Measurements from ENCODE around the gene GALNTL6.

The GALNTL6 gene

DNA sequence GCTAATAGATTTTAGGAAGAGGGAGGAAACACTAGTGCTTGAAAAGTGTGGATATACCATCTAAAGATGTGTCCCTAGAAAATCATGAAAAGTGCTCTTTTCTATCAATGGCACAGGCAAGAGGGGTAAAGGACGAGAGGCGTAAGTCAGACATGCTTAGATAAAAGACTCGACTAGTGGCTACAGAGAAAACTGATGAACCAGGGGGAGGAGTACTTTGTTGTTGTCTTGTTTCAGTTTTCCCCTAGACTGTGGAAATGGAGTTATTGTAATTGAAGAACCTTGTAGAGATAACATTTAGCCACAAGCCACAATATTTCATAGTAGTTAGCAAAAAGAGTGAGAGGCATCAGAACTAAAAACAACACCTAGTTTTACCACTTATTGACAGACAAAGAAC, 21.4 kb downstream of the GALNTL6 start:
- no peak overlapping the region for H3K4me2 ChIP-seq (ENCODE audit: low read length, poor library complexity, severe bottlenecking)
- no peak overlapping the region for H3K18ac ChIP-seq (ENCODE audit: low read depth in 1 of 2, low read length in 2 of 2)
- DNase-seq: no peak
- H3K14ac ChIP-seq (ENCODE audit: low read length in 2 of 2): no peak overlapping the region
- no peak overlapping the region for H2BK12ac ChIP-seq (ENCODE audit: low read length in 2 of 2)
- H3K4ac ChIP-seq (ENCODE audit: low read depth in 1 of 2, low read length in 2 of 2): no peak overlapping the region
- H4K91ac ChIP-seq (ENCODE audit: low read length): no peak overlapping the region
- H3K4me1 ChIP-seq (ENCODE audit: control insufficient read depth, insufficient read depth, low read depth, low read length): no peaks in the 10 kb centered on the region
- no peaks in the 10 kb centered on the region for H3K36me3 ChIP-seq (ENCODE audit: control insufficient read depth in 1 of 2, insufficient read depth in 2 of 2, low read depth in 1 of 2, low read length in 2 of 2)
- H2BK15ac ChIP-seq (ENCODE audit: low read depth, poor library complexity, severe bottlenecking): no peak overlapping the region
- no peak overlapping the region for H3K23ac ChIP-seq (ENCODE audit: low read length in 2 of 2)
- H3K4me3 ChIP-seq (ENCODE audit: insufficient read depth in 1 of 2, low read depth in 1 of 2, low read length in 2 of 2): no peak overlapping the region
- H3K27ac ChIP-seq (ENCODE audit: low read length, poor library complexity, severe bottlenecking): no peak overlapping the region
- H4K8ac ChIP-seq (ENCODE audit: low read length): no peak overlapping the region
- H3K9me3 ChIP-seq (ENCODE audit: control insufficient read depth, low read length): no peaks in the 10 kb centered on the region
- H3K79me1 ChIP-seq (replicated peaks; ENCODE audit: low read length, poor library complexity, severe bottlenecking): no peaks in the 10 kb centered on the region
- no peak overlapping the region for H2AFZ ChIP-seq (ENCODE audit: low read depth, low read length)
- no peak overlapping the region for H2AK5ac ChIP-seq (ENCODE audit: low read length, severe bottlenecking)
- 27% methylated on average over 3 of the region's 3 CpGs for WGBS
- H2BK120ac ChIP-seq (ENCODE audit: low read depth, low read length): no peak overlapping the region
- H3K27me3 ChIP-seq (ENCODE audit: control insufficient read depth in 1 of 2, insufficient read depth in 1 of 2, low read length in 2 of 2): no peaks in the 10 kb centered on the region
- no peak overlapping the region for H2BK5ac ChIP-seq (ENCODE audit: low read depth, low read length, poor library complexity, severe bottlenecking)
- H3K9ac ChIP-seq (ENCODE audit: low read length): no peak overlapping the region

DNA sequence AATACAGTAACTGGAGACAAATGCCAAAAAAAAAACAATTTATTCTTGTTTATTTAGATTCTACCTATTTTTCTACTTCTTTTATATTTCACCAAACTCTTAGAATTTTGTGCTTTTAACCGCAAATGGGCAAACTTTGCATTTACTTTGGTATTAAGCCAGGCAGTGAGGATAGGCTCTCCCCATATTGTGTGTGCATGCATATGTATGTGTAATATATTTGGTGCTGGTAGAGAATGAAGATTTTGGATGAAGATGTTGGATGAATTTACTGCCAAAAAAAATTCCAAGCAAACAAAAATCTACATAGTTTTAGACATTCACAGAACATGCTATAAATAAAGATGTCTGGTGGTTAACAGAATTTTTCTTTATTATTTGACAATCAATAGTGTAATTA, 30.3 kb downstream of the GALNTL6 start:
- no peak overlapping the region for H2BK12ac ChIP-seq (ENCODE audit: low read length in 2 of 2)
- no peak overlapping the region for H2BK120ac ChIP-seq (ENCODE audit: low read depth, low read length)
- no peaks in the 10 kb centered on the region for H3K27me3 ChIP-seq (ENCODE audit: control insufficient read depth in 1 of 2, insufficient read depth in 1 of 2, low read length in 2 of 2)
- no peak overlapping the region for H3K4ac ChIP-seq (ENCODE audit: low read depth in 1 of 2, low read length in 2 of 2)
- H4K8ac ChIP-seq (ENCODE audit: low read length): no peak overlapping the region
- no peak overlapping the region for H2BK15ac ChIP-seq (ENCODE audit: low read depth, poor library complexity, severe bottlenecking)
- no peak overlapping the region for H3K9ac ChIP-seq (ENCODE audit: low read length)
- H3K79me1 ChIP-seq (replicated peaks; ENCODE audit: low read length, poor library complexity, severe bottlenecking): no peaks in the 10 kb centered on the region
- H3K4me2 ChIP-seq (ENCODE audit: low read length, poor library complexity, severe bottlenecking): no peak overlapping the region
- H2AFZ ChIP-seq (ENCODE audit: low read depth, low read length): no peak overlapping the region
- no peak overlapping the region for H2AK5ac ChIP-seq (ENCODE audit: low read length, severe bottlenecking)
- no peak overlapping the region for H2BK5ac ChIP-seq (ENCODE audit: low read depth, low read length, poor library complexity, severe bottlenecking)
- H3K27ac ChIP-seq (ENCODE audit: low read length, poor library complexity, severe bottlenecking): no peak overlapping the region
- no peak overlapping the region for H3K14ac ChIP-seq (ENCODE audit: low read length in 2 of 2)
- H3K23ac ChIP-seq (ENCODE audit: low read length in 2 of 2): no peak overlapping the region
- no peak overlapping the region for H4K91ac ChIP-seq (ENCODE audit: low read length)
- no peak for DNase-seq
- WGBS: 100% methylated on average over 1 of the region's 1 CpG
- H3K18ac ChIP-seq (ENCODE audit: low read depth in 1 of 2, low read length in 2 of 2): no peak overlapping the region
- H3K9me3 ChIP-seq (ENCODE audit: control insufficient read depth, low read length): no peaks in the 10 kb centered on the region
- no peak overlapping the region for H3K4me3 ChIP-seq (ENCODE audit: insufficient read depth in 1 of 2, low read depth in 1 of 2, low read length in 2 of 2)
- H3K4me1 ChIP-seq (ENCODE audit: control insufficient read depth, insufficient read depth, low read depth, low read length): no peaks in the 10 kb centered on the region
- H3K36me3 ChIP-seq (ENCODE audit: control insufficient read depth in 1 of 2, insufficient read depth in 2 of 2, low read depth in 1 of 2, low read length in 2 of 2): no peaks in the 10 kb centered on the region

DNA sequence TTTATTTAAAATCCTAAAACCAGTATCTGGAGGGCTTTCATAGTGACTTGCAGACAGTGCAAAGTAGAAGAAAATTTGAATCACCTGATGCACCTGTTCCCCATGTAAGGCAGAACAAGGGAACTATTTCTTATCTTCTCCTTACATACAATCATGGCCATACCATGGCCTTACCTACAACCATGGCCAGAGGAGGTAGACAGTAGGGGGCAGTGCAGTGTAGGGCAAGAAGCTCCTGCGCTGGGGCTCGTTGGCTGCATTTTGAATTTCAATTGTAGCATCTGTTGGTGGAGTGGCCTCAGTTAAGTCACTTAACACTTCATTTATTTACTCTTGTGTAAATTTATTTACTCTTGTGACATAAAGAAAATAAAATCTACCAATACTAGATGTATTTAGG, 33.0 kb downstream of the GALNTL6 start:
- Histone ChIP-seq H3K27me3 (ENCODE audit: control insufficient read depth in 1 of 2, insufficient read depth in 1 of 2, low read length in 2 of 2) (no peaks in the 10 kb centered on the region), H3K36me3 (ENCODE audit: control insufficient read depth in 1 of 2, insufficient read depth in 2 of 2, low read depth in 1 of 2, low read length in 2 of 2) (no peaks in the 10 kb centered on the region), H2AFZ (ENCODE audit: low read depth, low read length) (no peak overlapping the region), H2BK15ac (ENCODE audit: low read depth, poor library complexity, severe bottlenecking) (no peak overlapping the region), H4K8ac (ENCODE audit: low read length) (no peak overlapping the region), H3K4me3 (ENCODE audit: insufficient read depth in 1 of 2, low read depth in 1 of 2, low read length in 2 of 2) (no peak overlapping the region), H3K18ac (ENCODE audit: low read depth in 1 of 2, low read length in 2 of 2) (no peak overlapping the region), H3K4me1 (ENCODE audit: control insufficient read depth, insufficient read depth, low read depth, low read length) (no peaks in the 10 kb centered on the region), H3K14ac (ENCODE audit: low read length in 2 of 2) (no peak overlapping the region), H2BK120ac (ENCODE audit: low read depth, low read length) (no peak overlapping the region), H3K4me2 (ENCODE audit: low read length, poor library complexity, severe bottlenecking) (no peak overlapping the region), H3K9me3 (ENCODE audit: control insufficient read depth, low read length) (no peaks in the 10 kb centered on the region), H3K4ac (ENCODE audit: low read depth in 1 of 2, low read length in 2 of 2) (no peak overlapping the region), H2BK12ac (ENCODE audit: low read length in 2 of 2) (no peak overlapping the region), H2AK5ac (ENCODE audit: low read length, severe bottlenecking) (no peak overlapping the region), H3K9ac (ENCODE audit: low read length) (no peak overlapping the region), H4K91ac (ENCODE audit: low read length) (no peak overlapping the region), H3K23ac (ENCODE audit: low read length in 2 of 2) (no peak overlapping the region), H3K27ac (ENCODE audit: low read length, poor library complexity, severe bottlenecking) (no peak overlapping the region), H3K79me1 (replicated peaks; ENCODE audit: low read length, poor library complexity, severe bottlenecking) (no peaks in the 10 kb centered on the region), H2BK5ac (ENCODE audit: low read depth, low read length, poor library complexity, severe bottlenecking) (no peak overlapping the region)
- peak; percentile 65 for DNase-seq
- no CpG with 5 or more reads among the region's 2 CpGs for WGBS

DNA sequence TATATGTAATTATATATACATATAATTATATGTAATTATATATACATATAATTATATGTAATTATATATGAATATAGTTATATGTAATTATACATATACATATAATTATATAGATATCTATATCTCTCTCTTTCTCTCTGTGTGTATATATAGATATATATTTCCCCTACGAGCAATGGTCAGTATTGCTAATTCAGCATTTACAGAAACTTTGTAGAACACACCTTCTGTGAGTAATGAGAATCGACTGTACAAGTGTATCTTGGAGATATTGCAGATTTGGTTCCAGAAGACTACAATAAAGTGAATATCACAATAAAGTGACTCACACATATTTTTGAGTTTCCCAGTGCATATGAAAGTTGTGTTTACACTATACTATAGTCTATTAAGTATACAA, 33.7 kb downstream of the GALNTL6 start:
- Histone ChIP-seq H3K4me3 (ENCODE audit: insufficient read depth in 1 of 2, low read depth in 1 of 2, low read length in 2 of 2) (no peak overlapping the region), H2BK120ac (ENCODE audit: low read depth, low read length) (no peak overlapping the region), H3K27me3 (ENCODE audit: control insufficient read depth in 1 of 2, insufficient read depth in 1 of 2, low read length in 2 of 2) (no peaks in the 10 kb centered on the region), H3K14ac (ENCODE audit: low read length in 2 of 2) (no peak overlapping the region), H2AK5ac (ENCODE audit: low read length, severe bottlenecking) (no peak overlapping the region), H3K4ac (ENCODE audit: low read depth in 1 of 2, low read length in 2 of 2) (no peak overlapping the region), H2AFZ (ENCODE audit: low read depth, low read length) (no peak overlapping the region), H3K9ac (ENCODE audit: low read length) (no peak overlapping the region), H3K4me2 (ENCODE audit: low read length, poor library complexity, severe bottlenecking) (no peak overlapping the region), H3K36me3 (ENCODE audit: control insufficient read depth in 1 of 2, insufficient read depth in 2 of 2, low read depth in 1 of 2, low read length in 2 of 2) (no peaks in the 10 kb centered on the region), H3K27ac (ENCODE audit: low read length, poor library complexity, severe bottlenecking) (no peak overlapping the region), H3K4me1 (ENCODE audit: control insufficient read depth, insufficient read depth, low read depth, low read length) (no peaks in the 10 kb centered on the region), H3K23ac (ENCODE audit: low read length in 2 of 2) (no peak overlapping the region), H3K79me1 (replicated peaks; ENCODE audit: low read length, poor library complexity, severe bottlenecking) (no peaks in the 10 kb centered on the region), H4K8ac (ENCODE audit: low read length) (no peak overlapping the region), H3K9me3 (ENCODE audit: control insufficient read depth, low read length) (no peaks in the 10 kb centered on the region), H4K91ac (ENCODE audit: low read length) (no peak overlapping the region), H3K18ac (ENCODE audit: low read depth in 1 of 2, low read length in 2 of 2) (no peak overlapping the region), H2BK5ac (ENCODE audit: low read depth, low read length, poor library complexity, severe bottlenecking) (no peak overlapping the region), H2BK15ac (ENCODE audit: low read depth, poor library complexity, severe bottlenecking) (no peak overlapping the region), H2BK12ac (ENCODE audit: low read length in 2 of 2) (no peak overlapping the region)
- no CpG with 5 or more reads among the region's 2 CpGs for WGBS
- no peak for DNase-seq
